GM12878 (cell line): ENCODE results near the gene LILRB5. TPM values are rescaled to one million over a fixed set of nuclear protein-coding genes. Genes with fewer than 3 reads are reported as not detected.

Source experiments
- ATAC-seq: fragments of 200-7000 bp; cut with Tn5 transposase; 3 replicates; pipeline ENCODE4 v1.9.1; 2020; ENCODE audit warnings: mild to moderate bottlenecking, moderate library complexity
- BruUV-seq: library from RNA; stranded (reverse); fragments of 400-500 nt; replicated peaks from 2 replicates; lab custom pipeline; 2021; lab: Mats Ljungman, UMichigan
- CTCF ChIA-PET: fragments of 300-600 bp; sonication (Branson Sonifier 250); formaldehyde crosslinking; extraction: SDS; loops from one replicate; lab custom pipeline; 2021; ENCODE audit warnings: inconsistent platforms; lab: Yijun Ruan, JAX
- POLR2A ChIA-PET: fragments of 350-600 bp; formaldehyde crosslinking; extraction: SDS; loops from one replicate; lab custom pipeline; 2021; ENCODE audit warnings: inconsistent platforms; lab: Charles Lee
- RAD21 ChIA-PET: fragments of 300-600 bp; sonication (Branson Sonifier 250); formaldehyde crosslinking; loops from one replicate; lab custom pipeline; 2023; ENCODE audit warnings: antibody characterized with exemption; ENCODE audit not compliant: unreplicated experiment; lab: Charles Lee
- SMC1A ChIA-PET: fragments of 300-600 bp; sonication (Branson Sonifier 250); formaldehyde crosslinking; loops from one replicate; lab custom pipeline; 2023; ENCODE audit not compliant: unreplicated experiment, uncharacterized antibody; lab: Charles Lee
- DNase-seq: peaks from one replicate; pipeline ENCODE4 v3.0.0-alpha.2; 2011; ENCODE audit warnings: low read depth, low spot score
- FAIRE-seq: peaks from 3 replicates; lab custom pipeline; 2011; peaks lifted over from hg19 to GRCh38; lab: Jason Lieb, UNC
- H2AFZ ChIP-seq: 2 replicates; pipeline ENCODE4 v1.6.0; 2011; ENCODE audit warnings: low read depth, low read length, control low read depth; ENCODE audit not compliant: control insufficient read depth
- H3K27ac ChIP-seq: 2 replicates; pipeline ENCODE4 v1.5.1; 2011; ENCODE audit warnings: control low read depth; ENCODE audit not compliant: control insufficient read depth, insufficient read depth
- H3K27me3 ChIP-seq, 2 experiments: replicated peaks in 1 of 2; 2 replicates each; pipeline versions ENCODE4 v1.6.0 to v1.6.1; 2011; ENCODE audit warnings: low read length in 1 of 2; ENCODE audit not compliant: control insufficient read depth in 2 of 2, insufficient read depth in 2 of 2
- H3K36me3 ChIP-seq, 2 experiments: 2 replicates each; pipeline ENCODE4 v1.5.1; 2011; ENCODE audit warnings: low read length in 1 of 2; ENCODE audit not compliant: control insufficient read depth in 2 of 2, insufficient read depth in 2 of 2
- H3K4me1 ChIP-seq: 2 replicates; pipeline ENCODE4 v1.6.1; 2011; ENCODE audit warnings: mild to moderate bottlenecking, low read length, moderate library complexity, mixed read lengths; ENCODE audit not compliant: control insufficient read depth, insufficient read depth
- H3K4me2 ChIP-seq: 2 replicates; pipeline ENCODE4 v1.6.0; 2011; ENCODE audit warnings: control low read depth; ENCODE audit not compliant: control insufficient read depth, insufficient read depth
- H3K4me3 ChIP-seq: fragments of 200-600 bp; sonication (generic); 2 replicates; pipeline ENCODE4 v1.5.1; 2016
- H3K79me2 ChIP-seq: 2 replicates; pipeline ENCODE4 v1.6.0; 2011; ENCODE audit warnings: low read length; ENCODE audit not compliant: control insufficient read depth, insufficient read depth
- H3K9ac ChIP-seq: 2 replicates; pipeline ENCODE4 v1.8.0; 2011; ENCODE audit warnings: low read length, control low read depth, mixed read lengths; ENCODE audit not compliant: control insufficient read depth, insufficient read depth
- H3K9me3 ChIP-seq: replicated peaks from 3 replicates; pipeline ENCODE4 v1.5.1; 2011; ENCODE audit warnings: mild to moderate bottlenecking, low read length; ENCODE audit not compliant: control insufficient read depth, insufficient read depth
- H4K20me1 ChIP-seq: 2 replicates; pipeline ENCODE4 v1.6.0; 2011; ENCODE audit not compliant: control insufficient read depth, insufficient read depth
- CBX5 ChIP-seq: sonication (generic); IDR thresholded peaks from 2 replicates; pipeline ENCODE4 v1.6.1; 2016; ENCODE audit warnings: low read depth, moderate library complexity, mild to moderate bottlenecking, inconsistent platforms
- EED ChIP-seq: sonication (generic); IDR thresholded peaks from 2 replicates; pipeline ENCODE4 v1.6.1; 2016; ENCODE audit warnings: antibody characterized with exemption, low read depth
- FOXM1 ChIP-seq: IDR thresholded peaks from 2 replicates; pipeline ENCODE4 v1.6.1; 2012; ENCODE audit warnings: low read depth, mild to moderate bottlenecking, inconsistent platforms, low read length, moderate library complexity
- KAT2A ChIP-seq: conservative IDR thresholded peaks from 2 replicates; pipeline ENCODE4 v1.6.1; 2011; ENCODE audit warnings: low read depth, low read length; ENCODE audit not compliant: control insufficient read depth
- KLF5 ChIP-seq: fragments of 450-650 bp; IDR thresholded peaks from 2 replicates; pipeline ENCODE4 v1.6.1; 2014; ENCODE audit warnings: mild to moderate bottlenecking; ENCODE audit not compliant: partially characterized antibody
- MEF2A ChIP-seq: IDR thresholded peaks from 2 replicates; pipeline ENCODE4 v1.6.1; 2011; ENCODE audit warnings: low read depth, mild to moderate bottlenecking, low read length, moderate library complexity; ENCODE audit not compliant: insufficient read depth
- MXI1 ChIP-seq: fragments of 150-350 bp; IDR thresholded peaks from 2 replicates; pipeline ENCODE4 v1.6.1; 2011; ENCODE audit warnings: low read depth, mild to moderate bottlenecking, inconsistent platforms, low read length, improper control_type of control experiment
- NFYB ChIP-seq: IDR thresholded peaks from 2 replicates; pipeline ENCODE4 v1.6.1; 2011; ENCODE audit warnings: low read depth, mild to moderate bottlenecking, low read length, improper control_type of control experiment, moderate library complexity; ENCODE audit not compliant: insufficient read depth
- NR2C2 ChIP-seq: IDR thresholded peaks from 2 replicates; pipeline ENCODE4 v1.6.1; 2011; ENCODE audit warnings: borderline replicate concordance, low read depth; ENCODE audit not compliant: control insufficient read depth, insufficient read length
- RAD51 ChIP-seq: fragments of 450-650 bp; IDR thresholded peaks from 2 replicates; pipeline ENCODE4 v1.6.1; 2016; ENCODE audit warnings: moderate library complexity, mild to moderate bottlenecking, inconsistent platforms
- SPI1 ChIP-seq: IDR thresholded peaks from 2 replicates; pipeline ENCODE4 v1.6.1; 2011; ENCODE audit warnings: low read depth, mild to moderate bottlenecking, low read length, moderate library complexity, borderline replicate concordance; ENCODE audit not compliant: insufficient read depth
- TCF3 ChIP-seq: IDR thresholded peaks from 2 replicates; pipeline ENCODE4 v1.6.1; 2012; ENCODE audit warnings: low read depth, mild to moderate bottlenecking, low read length, borderline replicate concordance; ENCODE audit not compliant: insufficient read depth
- TCF7 ChIP-seq: IDR thresholded peaks from 2 replicates; pipeline ENCODE4 v1.6.1; 2014; ENCODE audit warnings: antibody characterized with exemption, borderline replicate concordance
- WRNIP1 ChIP-seq: IDR thresholded peaks from 2 replicates; pipeline ENCODE4 v1.6.1; 2011; ENCODE audit warnings: low read depth, low read length, improper control_type of control experiment, borderline replicate concordance
- ZZZ3 ChIP-seq: IDR thresholded peaks from 2 replicates; pipeline ENCODE4 v1.6.1; 2011; ENCODE audit warnings: low read depth; ENCODE audit not compliant: control insufficient read depth, insufficient read length
- WGBS: methylation state at CpG from one replicate; pipeline ENCODE4 v1.1.6; 2016; ENCODE audit warnings: low lambda C conversion rate; ENCODE audit not compliant: insufficient replicate concordance, insufficient coverage; ENCODE audit errors: missing lambda C conversion rate; 5-methylcytosine and 5-hydroxymethylcytosine counted together
- in situ Hi-C: fragments of 300-500 bp; cut with MboI; formaldehyde crosslinking; loops from 9 replicates; pipeline ENCODE4 v1.14.3; 2018; ENCODE audit warnings: mixed read lengths
- intact Hi-C: fragments of 100-400 bp; cut with micrococcal nuclease; formaldehyde crosslinking; loops from one replicate; pipeline ENCODE4 v1.14.2; 2022; ENCODE audit not compliant: unreplicated experiment
- polyA plus RNA-seq, 11 experiments: library from polyadenylated mRNA; depleted of rRNA in 4 of 11; unstranded in 6 of 11; stranded (reverse) in 5 of 11; fragments of >200 nt; fragmentation: Nextera tagmentation in 4 of 11; fragmentation: Illumina TruSeq in 1 of 11; extraction: Ambion mirVana in 4 of 11; extraction: Trizol in 1 of 11; gene quantifications; 1 replicate in 1 of 11; 2 replicates in 10 of 11; pipeline versions ENCODE4 v1.2.1 to v1.2.3, GENCODE V29; 2011 to 2016; ENCODE audit warnings: inconsistent platforms in 2 of 11, missing spikeins in 2 of 11, low read depth in 1 of 11
- total RNA-seq, 4 experiments: library from RNA; depleted of rRNA in 3 of 4; stranded (reverse); fragments of >200 nt in 3 of 4; fragmentation: Illumina TruSeq in 1 of 4; extraction: Trizol in 1 of 4; gene quantifications; 2 replicates each; pipeline versions ENCODE4 v1.2.1 to v1.2.3, GENCODE V29; 2013 to 2021

LILRB5 gene
- total and polyA plus RNA-seq, 10 of the 15 experiments (the other 5 are each of a cell fraction or from before 2014, with no cell fraction given): 0.01 to 0.13 TPM; not detected in 8

DNA sequence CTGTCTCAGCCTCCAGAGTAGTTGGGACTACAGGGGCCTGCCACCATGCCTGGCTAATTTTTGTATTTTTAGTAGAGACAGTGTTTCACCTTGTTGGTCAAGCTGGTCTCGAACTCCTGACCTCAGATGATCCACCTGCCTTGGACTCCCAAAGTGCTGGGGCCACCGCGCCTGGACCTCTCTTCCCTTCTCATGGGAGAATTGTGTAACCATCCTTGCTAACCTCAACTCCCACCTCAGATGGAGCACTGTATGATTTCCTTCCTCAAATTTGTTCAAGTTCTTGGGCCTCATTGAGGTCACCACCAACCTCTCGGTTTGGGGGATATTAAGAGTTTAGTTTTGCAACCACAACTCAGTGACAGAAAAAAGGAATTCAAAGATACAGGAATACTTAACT, 45.2 kb upstream of the LILRB5 start:
- Histone ChIP-seq H3K79me2 (no peaks in the 10 kb centered on the region), H3K4me3 (no peak overlapping the region), H3K36me3 (no peaks in the 10 kb centered on the region), H3K27me3 (peaks cover 0 to 2% of the 10 kb centered on the region in 2 experiments; a peak in 3 of 4 replicates), H3K27ac (no peak overlapping the region), H3K4me1 (no peaks in the 10 kb centered on the region), H3K9me3 (no peaks in the 10 kb centered on the region), H4K20me1 (no peaks in the 10 kb centered on the region), H2AFZ (no peak overlapping the region), H3K4me2 (no peak overlapping the region), H3K9ac (no peak overlapping the region)
- FAIRE-seq: no peak
- POLR2A ChIA-PET: no interaction called here
- no peak for ATAC-seq
- in situ Hi-C loops: no loop called here
- CTCF ChIA-PET: no interaction called here
- TF ChIP-seq FOXM1 (no peak), MEF2A (no peak), NFYB (no peak), ZZZ3 (no peak), WRNIP1 (no peak), TCF3 (no peak), KAT2A (no peak), EED (no peak), NR2C2 (no peak), MXI1 (no peak), TCF7 (no peak), KLF5 (no peak), SPI1 (no peak), RAD51 (no peak), CBX5 (no peak)
- RAD21 ChIA-PET: no interaction called here
- intact Hi-C loops: no loop called here
- SMC1A ChIA-PET: no interaction called here
- DNase-seq: no peak
- BruUV-seq: no TSS peak
- 0% methylated on average over 4 of the region's 4 CpGs for WGBS
